GM15510 (cell line): ENCODE measurements around the gene AIP.

Experiments
- POLR2A ChIP-seq: IDR thresholded peaks from 3 replicates; pipeline ENCODE4 v1.6.1; 2011; ENCODE audit warnings: borderline replicate concordance; ENCODE audit not compliant: insufficient read length; ENCODE audit errors: extremely low read depth

The AIP gene

DNA sequence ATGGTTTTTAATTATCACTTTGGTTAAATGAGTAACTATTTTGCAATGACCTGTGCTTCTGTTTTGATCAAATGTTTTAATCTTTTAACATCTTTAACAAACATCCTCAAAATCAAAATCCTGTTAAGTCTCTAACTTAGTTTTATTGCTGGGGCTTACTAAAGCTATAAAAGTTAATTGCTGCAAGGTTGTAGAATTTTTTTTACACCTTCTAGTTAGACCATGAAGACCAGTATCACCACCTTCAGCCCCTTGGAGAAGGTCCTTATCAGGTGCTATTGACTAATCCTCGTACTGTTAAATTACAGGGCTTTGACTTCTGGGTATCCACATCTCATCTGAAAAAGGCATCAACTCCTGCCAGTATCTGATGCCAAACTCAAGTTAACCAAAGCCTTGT, 52.7 kb downstream of the AIP start:
- no peak for TF ChIP-seq POLR2A

DNA sequence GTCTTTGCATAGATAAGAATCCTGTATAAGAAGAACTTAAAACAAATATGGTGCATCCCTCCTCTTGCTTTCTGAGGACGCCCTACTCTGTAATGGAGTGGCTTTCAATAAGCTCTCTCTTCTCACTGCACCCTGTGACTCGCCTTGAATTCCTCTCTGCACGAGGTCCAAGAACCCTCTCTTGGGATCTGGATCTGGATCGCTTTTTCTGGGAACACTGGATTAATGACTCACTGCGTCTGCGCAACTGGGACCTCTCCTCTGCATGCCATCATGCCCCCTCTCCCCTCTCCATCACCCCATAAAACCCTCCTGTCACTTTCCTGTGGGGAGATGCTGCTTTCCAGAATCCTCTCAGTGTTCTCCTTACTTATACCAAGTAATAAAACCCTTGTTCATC, 55.5 kb downstream of the AIP start:
- no peak for TF ChIP-seq POLR2A

DNA sequence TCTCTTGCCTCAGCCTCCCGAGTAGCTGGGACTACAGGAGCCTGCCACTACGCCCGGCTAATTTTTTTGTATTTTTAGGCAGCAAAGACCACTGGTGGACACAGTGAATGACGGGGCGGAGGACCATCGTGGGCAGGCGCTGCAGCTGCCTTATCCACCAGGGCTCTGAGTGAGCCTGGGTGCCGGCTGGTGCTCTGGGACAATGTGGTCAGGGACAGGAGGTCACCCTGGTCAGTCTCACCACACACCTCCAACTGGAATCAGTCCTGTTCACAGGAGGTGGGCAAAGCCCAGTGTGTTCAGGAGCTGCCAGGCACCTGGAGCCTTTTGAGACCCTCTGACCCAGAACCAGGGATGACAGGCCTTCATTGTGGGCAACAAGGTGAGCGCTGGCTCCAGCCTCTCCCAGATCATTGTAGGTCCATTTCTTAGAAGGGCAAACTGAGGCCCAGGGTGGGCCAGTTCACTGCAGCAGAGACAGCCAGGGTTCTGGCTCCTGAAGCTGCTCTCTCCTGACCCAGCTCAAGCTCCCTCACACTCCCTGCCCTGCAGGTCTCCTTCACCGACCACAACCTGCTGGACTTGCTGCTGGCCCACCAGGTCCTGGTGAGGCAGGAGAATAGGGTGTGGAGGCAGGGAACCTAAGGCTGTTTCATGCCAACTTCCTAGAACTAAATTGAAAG, 56.1 kb downstream of the AIP start:
- TF ChIP-seq POLR2A = no peak

DNA sequence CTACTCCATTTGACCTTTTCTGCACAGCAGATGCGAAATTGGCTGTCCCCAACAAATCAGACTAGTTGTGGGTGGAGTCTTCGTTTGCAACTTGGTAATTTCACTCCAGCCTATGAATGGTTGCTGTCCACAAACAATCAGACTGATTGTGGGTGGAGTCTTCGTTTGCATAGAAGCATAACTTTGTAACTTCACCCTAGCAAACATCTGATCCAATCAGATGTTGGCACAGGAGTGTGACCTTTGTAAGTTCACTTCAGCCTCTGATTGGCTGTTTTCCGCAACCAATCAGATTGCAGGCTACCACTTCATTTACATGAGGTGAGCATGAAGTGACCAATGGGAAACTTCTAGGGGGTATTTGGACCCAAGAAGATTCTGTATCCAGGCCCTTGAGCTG, 56.7 kb downstream of the AIP start:
- TF ChIP-seq POLR2A = no peak
